ENCODE measurements around the gene MUC5B. TPM values are rescaled to one million over a fixed set of nuclear protein-coding genes. Genes with fewer than 3 reads are reported as not detected.

Gene MUC5B
- total and polyA plus RNA-seq, 2 of the 13 experiments (the other 11 are each of a cell fraction or from before 2014, with no cell fraction given), result 0.01 TPM; not detected in 1

DNA sequence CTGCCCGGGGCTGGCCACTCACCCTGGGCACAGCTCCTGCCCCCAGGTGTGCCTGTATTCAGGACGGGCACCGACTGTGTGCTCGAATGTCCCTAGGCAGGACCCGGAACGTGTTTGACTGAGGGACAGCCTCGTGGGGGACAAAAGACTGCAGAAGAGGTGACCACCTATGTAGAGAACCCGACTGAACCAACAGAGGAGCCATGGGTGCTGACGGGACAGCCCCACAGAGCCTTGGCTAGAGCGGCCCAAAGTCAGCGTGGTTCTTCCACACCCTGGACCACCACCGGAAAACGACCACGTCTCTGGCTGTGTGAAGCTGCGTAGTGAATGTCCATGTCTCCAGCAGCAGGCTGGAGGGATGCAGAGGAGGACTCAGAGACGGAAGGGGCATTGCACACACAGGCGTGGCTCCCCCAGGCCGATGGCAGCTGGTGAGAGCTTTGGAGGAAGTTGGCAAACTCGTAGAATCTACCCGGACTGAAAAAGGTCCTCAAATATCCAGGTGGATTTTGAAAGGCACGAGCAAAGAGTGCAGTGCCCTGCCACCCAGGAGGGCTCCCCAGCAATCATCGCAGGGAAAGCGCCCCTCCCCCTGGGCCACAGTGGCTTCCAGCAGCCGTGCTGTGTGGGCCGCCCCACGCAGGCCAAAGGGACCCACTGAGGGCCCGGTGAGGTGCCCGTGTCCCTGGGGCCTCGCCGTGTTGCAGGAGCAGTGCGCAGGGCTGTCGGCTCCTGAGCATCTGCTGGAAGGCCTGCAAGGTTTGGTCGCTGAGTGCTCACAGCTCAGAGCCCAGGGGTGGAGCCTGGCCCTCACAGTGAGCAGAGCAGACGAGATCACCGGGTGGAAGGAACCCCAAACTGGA, 17.5 kb upstream of the MUC5B start:
- ChIA-PET CTCF (ENCODE audit: low intra/inter-chr PET ratio, low total read pairs) (no interaction called here), POLR2A (no interaction called here)
- 21% methylated on average over 15 of the region's 35 CpGs for WGBS (ENCODE audit: low lambda C conversion rate)
- no TSS peak for BruUV-seq (replicated peaks)
- ATAC-seq, result no peak
- no peaks in the 10 kb centered on the region for H3K79me2 ChIP-seq (ENCODE audit: insufficient read depth, low read length)
- in situ Hi-C loops (cut with HindIII; ENCODE audit: extremely low pct_ligation_motif_present, low pct_unique_long_range_greater_than_20kb) (no loop called here), intact Hi-C loops (cut with micrococcal nuclease; ENCODE audit: unreplicated experiment) (loop anchor here (10.0 kb wide), 1 partner anchor 59 kb away; no protein-coding TSS in a partner anchor)
- no peak overlapping the region for H3K9ac ChIP-seq (ENCODE audit: insufficient read depth, low read depth, low read length)
- H3K9me3 ChIP-seq (ENCODE audit: low read length), result 0 out of 2 replicates have a peak, but pooled peaks cover under 1% of the 10 kb centered on the region
- FAIRE-seq, result no peak
- no peak for DNase-seq (ENCODE audit: low spot score)
- H4K20me1 ChIP-seq (ENCODE audit: insufficient read depth, low read length), result no peaks in the 10 kb centered on the region
- peaks cover 37 to 78% of the 10 kb centered on the region in 2 experiments; a peak in 4 of 5 replicates for H3K27me3 ChIP-seq (ENCODE audit: control insufficient read depth in 1 of 2, insufficient read depth in 2 of 2, low read length in 2 of 2)
- H3K4me3 ChIP-seq (replicated peaks in 1 of 3; ENCODE audit: insufficient read depth in 1 of 3, low read depth in 2 of 3, low read length in 3 of 3), result no peak overlapping the region
- no peak overlapping the region for H2AFZ ChIP-seq (ENCODE audit: low read length)
- no peak for TF ChIP-seq NPAS2 (CRISPR knock-in tag; IDR thresholded peaks at IDR 0.05; ENCODE audit: borderline replicate concordance)
- no peak for TF ChIP-seq ZNF205 (CRISPR knock-in tag; IDR thresholded peaks at IDR 0.05)
- TF ChIP-seq, protein P1, sequence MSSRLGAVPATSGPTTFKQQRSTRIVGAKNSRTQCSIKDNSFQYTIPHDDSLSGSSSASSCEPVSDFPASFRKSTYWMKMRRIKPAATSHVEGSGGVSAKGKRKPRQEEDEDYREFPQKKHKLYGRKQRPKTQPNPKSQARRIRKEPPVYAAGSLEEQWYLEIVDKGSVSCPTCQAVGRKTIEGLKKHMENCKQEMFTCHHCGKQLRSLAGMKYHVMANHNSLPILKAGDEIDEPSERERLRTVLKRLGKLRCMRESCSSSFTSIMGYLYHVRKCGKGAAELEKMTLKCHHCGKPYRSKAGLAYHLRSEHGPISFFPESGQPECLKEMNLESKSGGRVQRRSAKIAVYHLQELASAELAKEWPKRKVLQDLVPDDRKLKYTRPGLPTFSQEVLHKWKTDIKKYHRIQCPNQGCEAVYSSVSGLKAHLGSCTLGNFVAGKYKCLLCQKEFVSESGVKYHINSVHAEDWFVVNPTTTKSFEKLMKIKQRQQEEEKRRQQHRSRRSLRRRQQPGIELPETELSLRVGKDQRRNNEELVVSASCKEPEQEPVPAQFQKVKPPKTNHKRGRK (CRISPR knock-in tag; IDR thresholded peaks at IDR 0.05), result no peak
- TF ChIP-seq, protein P2, sequence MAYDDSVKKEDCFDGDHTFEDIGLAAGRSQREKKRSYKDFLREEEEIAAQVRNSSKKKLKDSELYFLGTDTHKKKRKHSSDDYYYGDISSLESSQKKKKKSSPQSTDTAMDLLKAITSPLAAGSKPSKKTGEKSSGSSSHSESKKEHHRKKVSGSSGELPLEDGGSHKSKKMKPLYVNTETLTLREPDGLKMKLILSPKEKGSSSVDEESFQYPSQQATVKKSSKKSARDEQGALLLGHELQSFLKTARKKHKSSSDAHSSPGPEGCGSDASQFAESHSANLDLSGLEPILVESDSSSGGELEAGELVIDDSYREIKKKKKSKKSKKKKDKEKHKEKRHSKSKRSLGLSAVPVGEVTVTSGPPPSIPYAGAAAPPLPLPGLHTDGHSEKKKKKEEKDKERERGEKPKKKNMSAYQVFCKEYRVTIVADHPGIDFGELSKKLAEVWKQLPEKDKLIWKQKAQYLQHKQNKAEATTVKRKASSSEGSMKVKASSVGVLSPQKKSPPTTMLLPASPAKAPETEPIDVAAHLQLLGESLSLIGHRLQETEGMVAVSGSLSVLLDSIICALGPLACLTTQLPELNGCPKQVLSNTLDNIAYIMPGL (CRISPR knock-in tag; IDR thresholded peaks at IDR 0.05; ENCODE audit: borderline replicate concordance in 1 of 2, low read depth in 1 of 2), result no peak
- H3K27ac ChIP-seq (ENCODE audit: extremely low read length, insufficient read depth, low read length), result no peak overlapping the region
- 0 out of 2 replicates have a peak, but pooled peaks cover 5% of the 10 kb centered on the region for H3K4me1 ChIP-seq (ENCODE audit: insufficient read depth, low read length)
- H3K36me3 ChIP-seq (replicated peaks in 1 of 2; ENCODE audit: control insufficient read depth in 1 of 2, insufficient read depth in 2 of 2, low read length in 2 of 2), result no peaks in the 10 kb centered on the region
- no peak overlapping the region for H3K4me2 ChIP-seq (ENCODE audit: low read depth, low read length)

Measured in HepG2 (cell line).